ENCODE results near the gene MUC22.
"Not testable (repeated sequence)": the region's sequence is repeated elsewhere in the genome, so short reads cannot be mapped to it uniquely, and the experiment has no call there.

GRCh38 chr6:31020631-31021255 is 10.5 kb downstream of the MUC22 start:
- TF ChIP-seq ZNF274 (IDR thresholded peaks at IDR 0.05; ENCODE audit: low read depth, low read length); SUZ12 (IDR thresholded peaks at IDR 0.05; ENCODE audit: extremely low read depth, insufficient read depth, insufficient read length): not testable (repeated sequence)
